GM18873 (cell line): ENCODE results near the gene NEGR1.

ENCODE experiments used
- ATAC-seq: cut with Tn5 transposase; IDR thresholded peaks from one replicate; pipeline ENCODE4 v1.9.1; 2021; ENCODE audit warnings: mild to moderate bottlenecking, moderate library complexity, moderate number of reproducible peaks; ENCODE audit not compliant: unreplicated experiment, low FRiP score

NEGR1 gene

GRCh38 chr1:71599306-71599705 is 683.0 kb downstream of the NEGR1 start:
- no peak for ATAC-seq

GRCh38 chr1:71593523-71593922 is 688.8 kb downstream of the NEGR1 start:
- no peak for ATAC-seq

- ATAC-seq, result no peak
Measured at GRCh38 chr1:71592646-71593274, 689.6 kb downstream of the NEGR1 start.

GRCh38 chr1:71589005-71589404 is 693.3 kb downstream of the NEGR1 start:
- no peak for ATAC-seq

- ATAC-seq, result no peak
Measured at GRCh38 chr1:71587961-71588360, 694.4 kb downstream of the NEGR1 start.

- ATAC-seq, result no peak
Measured at GRCh38 chr1:71586030-71586429, 696.3 kb downstream of the NEGR1 start.

GRCh38 chr1:71583756-71584155 is 698.6 kb downstream of the NEGR1 start:
- ATAC-seq, result no peak

GRCh38 chr1:71582673-71583072 is 699.7 kb downstream of the NEGR1 start:
- no peak for ATAC-seq

- no peak for ATAC-seq
Measured at GRCh38 chr1:71577451-71578131, 704.7 kb downstream of the NEGR1 start.

GRCh38 chr1:71572038-71572437 is 710.3 kb downstream of the NEGR1 start:
- no peak for ATAC-seq

GRCh38 chr1:71566413-71566812 is 715.9 kb downstream of the NEGR1 start:
- ATAC-seq, result no peak

GRCh38 chr1:71565831-71566230 is 716.5 kb downstream of the NEGR1 start:
- ATAC-seq, result no peak

- no peak for ATAC-seq
Measured at GRCh38 chr1:71565262-71565661, 717.1 kb downstream of the NEGR1 start.

- ATAC-seq, result no peak
Measured at GRCh38 chr1:71562298-71562697, 720.0 kb downstream of the NEGR1 start.

GRCh38 chr1:71561729-71562128 is 720.6 kb downstream of the NEGR1 start:
- ATAC-seq, result no peak

GRCh38 chr1:71561206-71561605 is 721.1 kb downstream of the NEGR1 start:
- no peak for ATAC-seq

- no peak for ATAC-seq
Measured at GRCh38 chr1:71559880-71560279, 722.5 kb downstream of the NEGR1 start.

GRCh38 chr1:71557138-71557537 is 725.2 kb downstream of the NEGR1 start:
- no peak for ATAC-seq

- ATAC-seq, result no peak
Measured at GRCh38 chr1:71548398-71548890, 733.9 kb downstream of the NEGR1 start.

GRCh38 chr1:71542155-71542554 is 740.2 kb downstream of the NEGR1 start:
- no peak for ATAC-seq

- no peak for ATAC-seq
Measured at GRCh38 chr1:71533950-71534349, 748.4 kb downstream of the NEGR1 start.

- ATAC-seq, result no peak
Measured at GRCh38 chr1:71532343-71532742, 750.0 kb downstream of the NEGR1 start.
